Left lung (tissue), 14 donors: ENCODE measurements around the gene CAD. TPM values are rescaled to one million over a fixed set of nuclear protein-coding genes. Genes with fewer than 3 reads are reported as not detected.

Source experiments
- ATAC-seq: fragments of 200-7000 bp; cut with Tn5 transposase; one replicate; pipeline ENCODE4 v1.9.1; 2020; ENCODE audit warnings: moderate library complexity
- DNase-seq, 4 donors: peaks; one replicate each; pipeline ENCODE4 v3.0.0-alpha.2; 2013 to 2020
- H3K27ac ChIP-seq, 2 donors: fragments of 200-600 bp; sonication (generic) in 1 of 2; one replicate each; pipeline versions ENCODE4 v1.5.0 to v1.8.0; 2020 to 2021
- H3K27me3 ChIP-seq, 2 donors: fragments of 200-600 bp; sonication (generic) in 1 of 2; one replicate each; pipeline versions ENCODE4 v1.5.0 to v1.8.0; 2020 to 2021
- H3K36me3 ChIP-seq, 2 donors: fragments of 200-600 bp; sonication (generic) in 1 of 2; one replicate each; pipeline versions ENCODE4 v1.5.0 to v1.8.0; 2020 to 2021
- H3K4me1 ChIP-seq, 2 donors: fragments of 200-600 bp; one replicate each; pipeline ENCODE4 v1.8.0; 2021
- H3K4me3 ChIP-seq, 2 donors: fragments of 200-600 bp; sonication (generic) in 1 of 2; one replicate each; pipeline versions ENCODE4 v1.5.0 to v1.8.0; 2020 to 2021; ENCODE audit warnings: mild to moderate bottlenecking in 1 of 2
- H3K9me3 ChIP-seq, 2 donors: fragments of 200-600 bp; sonication (generic) in 1 of 2; one replicate each; pipeline versions ENCODE4 v1.5.0 to v1.8.0; 2020 to 2021
- intact Hi-C, 2 donors: fragments of 100-400 bp; cut with DNase I; formaldehyde crosslinking; loops; one replicate each; pipeline versions ENCODE4 v1.11.2 to v1.14.2; 2022
- long read RNA-seq, 12 donors: library from polyadenylated mRNA in 2 of 12; unstranded in 2 of 12; transcript quantifications; one replicate each; pipeline ENCODE4 v2.0.0 and lab custom pipeline, GENCODE V29; 2019 to 2026
- polyA plus RNA-seq, 6 donors: library from polyadenylated mRNA; unstranded; fragments of 120-200 nt; gene quantifications; one replicate each; pipeline ENCODE4 v1.2.1, GENCODE V29; 2013; ENCODE audit not compliant: insufficient read length in 6 of 6
- total RNA-seq, 2 donors: library from RNA; stranded (reverse); fragmentation: NEBNext Ultra II Directional; extraction: Animal tissue kit (Norgen Biotek cat#: 25700); gene quantifications; one replicate each; pipeline ENCODE4 v1.2.1, GENCODE V29; 2021
- TF ChIP-seq, protein P1 (sequence below), 2 donors: fragments of 200-600 bp; sonication (generic) in 1 of 2; IDR thresholded peaks; one replicate each; pipeline versions ENCODE4 v1.5.0 to v1.8.0; 2021; ENCODE audit warnings: antibody characterized with exemption in 2 of 2
- donor health status: DM: no; HTN: yes; CAD: no.
- donor health status: DM: no; HTN: no; CAD: no.

CAD gene
- total RNA-seq = 10 to 100 TPM; 31.1 to 51.2 TPM
- 10 to 100 TPM; 39.0 to 52.8 (median 44.9) TPM for polyA plus RNA-seq
- long read RNA-seq, donor 1, partial matches to known transcripts = 61 of 114 reads
- long read RNA-seq, donor 1, other reads (novel, unspliced or antisense) = 53 of 114 reads
- long read RNA-seq, donor 2, partial matches to known transcripts = 15 of 18 reads
- long read RNA-seq, donor 2, other reads (novel, unspliced or antisense) = 0 of 18 reads
- long read RNA-seq, donor 3, full-length matches to known transcripts = 1 of 1 reads
- long read RNA-seq, donor 3, partial matches to known transcripts = 0 of 1 reads
- long read RNA-seq, donor 3, other reads (novel, unspliced or antisense) = 0 of 1 reads
- long read RNA-seq, donor 4, partial matches to known transcripts = 1 of 2 reads
- long read RNA-seq, donor 4, other reads (novel, unspliced or antisense) = 1 of 2 reads
- long read RNA-seq, donor 5 = 0 reads
- long read RNA-seq, donor 6 = 0 reads
- long read RNA-seq, donor 7 = 0 reads
- long read RNA-seq, donor 8 = 0 reads
- long read RNA-seq, donor 9 = 0 reads
- long read RNA-seq, donor 10, partial matches to known transcripts = 3 of 5 reads
- long read RNA-seq, donor 10, other reads (novel, unspliced or antisense) = 2 of 5 reads
- long read RNA-seq, donor 11, partial matches to known transcripts = 9 of 9 reads
- long read RNA-seq, donor 11, other reads (novel, unspliced or antisense) = 0 of 9 reads
- long read RNA-seq, donor 12 = 0 reads

DNA sequence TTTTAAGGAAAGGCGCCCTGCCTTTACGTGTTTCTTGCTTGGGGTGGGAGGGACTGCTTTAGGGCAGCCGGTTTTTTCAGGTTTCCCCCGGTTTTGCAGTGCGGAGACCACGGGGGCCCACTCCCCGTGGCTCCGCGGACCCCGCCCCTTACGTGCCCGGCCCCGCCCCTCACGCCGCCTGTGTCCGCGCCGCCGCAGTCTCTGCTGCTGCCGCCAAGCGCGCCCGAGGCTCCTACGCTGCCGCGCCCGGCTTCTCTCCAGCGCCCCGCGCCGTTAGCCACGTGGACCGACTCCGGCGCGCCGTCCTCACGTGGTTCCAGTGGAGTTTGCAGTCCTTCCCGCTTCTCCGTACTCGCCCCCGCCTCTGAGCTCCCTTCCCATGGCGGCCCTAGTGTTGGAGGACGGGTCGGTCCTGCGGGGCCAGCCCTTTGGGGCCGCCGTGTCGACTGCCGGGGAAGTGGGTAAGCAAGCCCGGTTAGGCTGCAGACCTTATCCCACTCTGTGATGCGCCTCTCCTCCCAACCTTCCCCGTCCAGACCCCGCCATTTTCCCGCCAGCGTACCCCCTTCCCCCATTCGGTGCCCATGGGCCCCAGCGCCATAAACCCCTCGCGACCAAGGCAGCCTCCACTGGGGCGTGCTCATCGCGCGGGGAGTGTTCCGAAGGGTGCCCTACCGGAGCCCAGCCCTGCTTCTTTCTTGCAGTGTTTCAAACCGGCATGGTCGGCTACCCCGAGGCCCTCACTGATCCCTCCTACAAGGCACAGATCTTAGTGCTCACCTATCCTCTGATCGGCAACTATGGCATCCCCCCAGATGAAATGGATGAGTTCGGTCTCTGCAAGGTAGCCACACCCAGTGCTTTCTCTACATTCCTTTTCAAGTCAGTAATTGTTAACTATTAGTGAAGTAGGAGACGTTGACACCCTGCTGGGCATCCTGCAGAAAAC, at the start of gene CAD:
CAD (plus strand) TSS at position 197 of the 949 bp plus-strand sequence; CDS start at position 380, 183 bp downstream.
- ATAC-seq (peak; percentile 96), DNase-seq (peak; percentile 69 to 99 (median 89))
- Histone ChIP-seq H3K4me1 (peaks cover 10 to 34% of the 10 kb centered on the region in 2 donors), H3K27me3 (no peaks in the 10 kb centered on the region), H3K9me3 (no peaks in the 10 kb centered on the region), H3K4me3 (peak within 1 kb of the TSS; percentile 66 to 69), H3K36me3 (peaks cover 0 to 42% of the 10 kb centered on the region in 2 donors), H3K27ac (peak within 1 kb of the TSS; percentile 41 to 72)
- TF ChIP-seq, protein P1, sequence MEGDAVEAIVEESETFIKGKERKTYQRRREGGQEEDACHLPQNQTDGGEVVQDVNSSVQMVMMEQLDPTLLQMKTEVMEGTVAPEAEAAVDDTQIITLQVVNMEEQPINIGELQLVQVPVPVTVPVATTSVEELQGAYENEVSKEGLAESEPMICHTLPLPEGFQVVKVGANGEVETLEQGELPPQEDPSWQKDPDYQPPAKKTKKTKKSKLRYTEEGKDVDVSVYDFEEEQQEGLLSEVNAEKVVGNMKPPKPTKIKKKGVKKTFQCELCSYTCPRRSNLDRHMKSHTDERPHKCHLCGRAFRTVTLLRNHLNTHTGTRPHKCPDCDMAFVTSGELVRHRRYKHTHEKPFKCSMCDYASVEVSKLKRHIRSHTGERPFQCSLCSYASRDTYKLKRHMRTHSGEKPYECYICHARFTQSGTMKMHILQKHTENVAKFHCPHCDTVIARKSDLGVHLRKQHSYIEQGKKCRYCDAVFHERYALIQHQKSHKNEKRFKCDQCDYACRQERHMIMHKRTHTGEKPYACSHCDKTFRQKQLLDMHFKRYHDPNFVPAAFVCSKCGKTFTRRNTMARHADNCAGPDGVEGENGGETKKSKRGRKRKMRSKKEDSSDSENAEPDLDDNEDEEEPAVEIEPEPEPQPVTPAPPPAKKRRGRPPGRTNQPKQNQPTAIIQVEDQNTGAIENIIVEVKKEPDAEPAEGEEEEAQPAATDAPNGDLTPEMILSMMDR (IDR thresholded peaks at IDR 0.05) = peak in 1 of 2 donors; percentile 52
- intact Hi-C loops = no loop called here

DNA sequence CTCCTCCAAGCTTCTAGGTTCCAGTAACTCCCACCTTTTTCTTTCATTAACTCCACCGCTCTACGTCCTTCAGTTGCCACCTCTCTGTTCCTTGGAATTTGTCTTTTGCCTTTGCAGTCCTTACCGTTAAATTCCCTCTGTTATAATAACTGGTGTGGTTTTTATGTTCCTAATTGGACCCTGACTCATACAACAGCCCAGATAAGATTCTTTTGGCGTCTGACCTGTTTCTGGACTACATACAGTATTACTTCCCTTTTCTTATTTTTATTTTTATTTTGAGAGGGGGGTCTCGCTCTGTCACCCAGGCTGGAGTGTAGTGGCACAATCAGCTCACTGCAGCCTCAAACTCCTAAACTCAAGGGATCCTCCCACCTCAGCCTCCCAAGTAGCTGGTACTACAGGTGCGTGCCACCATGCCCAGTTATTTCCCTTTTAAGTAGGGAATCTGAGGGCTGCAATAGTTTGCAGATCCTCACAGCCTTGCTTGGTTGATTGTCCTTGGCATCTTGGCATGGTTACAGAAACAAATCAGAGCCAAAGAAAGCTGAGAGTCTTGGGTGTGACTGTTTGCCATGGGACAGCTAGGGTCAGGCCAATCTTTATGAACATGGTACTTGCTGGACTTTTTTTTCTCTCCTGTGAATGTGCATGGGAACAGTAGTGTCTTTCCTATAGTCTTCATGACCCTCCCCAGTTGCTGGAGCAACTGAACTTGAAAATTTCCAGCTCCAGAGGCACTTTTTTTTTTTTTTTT, 46.4 kb upstream of the CAD start:
- no peak for ATAC-seq
- peaks cover 0 to 26% of the 10 kb centered on the region in 2 donors for H3K27me3 ChIP-seq
- H3K4me1 ChIP-seq = peaks cover 0 to 16% of the 10 kb centered on the region in 2 donors
- DNase-seq = no peak
- H3K27ac ChIP-seq = no peak overlapping the region
- intact Hi-C loops = no loop called here
- no peaks in the 10 kb centered on the region for H3K9me3 ChIP-seq
- no peak overlapping the region for H3K4me3 ChIP-seq
- TF ChIP-seq, protein P1 (IDR thresholded peaks at IDR 0.05) = no peak
- no peaks in the 10 kb centered on the region for H3K36me3 ChIP-seq

DNA sequence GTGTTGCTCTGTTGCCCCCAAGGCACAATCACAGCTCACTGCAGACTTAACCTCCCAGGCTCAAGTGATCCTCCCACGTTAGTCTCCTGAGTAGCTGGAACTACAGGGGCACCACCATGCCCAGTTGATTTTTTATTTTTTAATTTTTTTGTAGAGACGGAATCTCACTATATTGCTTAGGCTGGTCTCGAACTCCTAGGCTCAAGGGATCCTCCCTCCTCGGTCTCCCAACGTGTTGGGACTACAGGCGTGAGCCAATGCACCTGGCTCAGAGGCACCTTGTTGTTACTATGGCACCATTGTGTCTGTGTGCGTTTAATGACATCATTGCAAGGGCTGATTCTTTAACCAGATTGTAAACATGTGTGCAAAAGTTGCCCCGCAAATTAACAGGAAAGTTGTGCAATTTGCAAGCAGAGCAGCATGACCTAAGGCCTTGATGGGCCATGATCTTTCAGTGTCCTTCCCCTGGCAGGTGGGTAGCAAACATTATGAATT, 45.8 kb upstream of the CAD start:
- ATAC-seq (no peak), DNase-seq (no peak)
- Histone ChIP-seq H3K9me3 (no peaks in the 10 kb centered on the region), H3K4me3 (no peak overlapping the region), H3K27ac (no peak overlapping the region), H3K36me3 (no peaks in the 10 kb centered on the region), H3K27me3 (peaks cover 0 to 26% of the 10 kb centered on the region in 2 donors), H3K4me1 (peaks cover 0 to 16% of the 10 kb centered on the region in 2 donors)
- intact Hi-C loops = no loop called here
- TF ChIP-seq, protein P1 (IDR thresholded peaks at IDR 0.05) = no peak

GRCh38 chr2:27174638-27175037, 42.5 kb upstream of the CAD start:
- no peaks in the 10 kb centered on the region for H3K36me3 ChIP-seq
- TF ChIP-seq, protein P1 (IDR thresholded peaks at IDR 0.05) = no peak
- no peaks in the 10 kb centered on the region for H3K9me3 ChIP-seq
- DNase-seq = no peak
- intact Hi-C loops = no loop called here
- no peak overlapping the region for H3K4me3 ChIP-seq
- peaks cover 0 to 34% of the 10 kb centered on the region in 2 donors for H3K27me3 ChIP-seq
- ATAC-seq = no peak
- peaks cover 0 to 13% of the 10 kb centered on the region in 2 donors for H3K4me1 ChIP-seq
- H3K27ac ChIP-seq = no peak overlapping the region
